Spleen (tissue), 7 donors: ENCODE measurements around the gene KCNH5.

Source experiments
- CTCF ChIP-seq, 11 experiments: fragments of 200-600 bp in 7 of 11; fragments of 450-650 bp in 4 of 11; sonication (generic) in 4 of 11; IDR thresholded peaks in 8 of 11; conservative IDR thresholded peaks in 3 of 11; 1 replicate in 7 of 11; 2 replicates in 4 of 11; pipeline versions ENCODE4 v1.4.0 to v1.8.0; 2016 to 2021; ENCODE audit warnings: antibody characterized with exemption in 11 of 11, inconsistent platforms in 4 of 11, mild to moderate bottlenecking in 1 of 11
- POLR2AphosphoS5 ChIP-seq, 3 donors: sonication (generic); formaldehyde crosslinking; IDR thresholded peaks; one replicate each; pipeline ENCODE4 v1.5.1; 2017; ENCODE audit warnings: antibody characterized with exemption in 3 of 3
- donor health status: DM: no; HTN: no; CAD: no; lungs with moderate emphysema.
- donor health status: DM: no; HTN: no; CAD: no.
- donor health status: DM: no; HTN: no; CAD: no.

- no peak for TF ChIP-seq CTCF (IDR thresholded peaks at IDR 0.05 in 8 of 11, conservative IDR thresholded peaks at IDR 0.05 in 3 of 11)
- no peak for TF ChIP-seq POLR2AphosphoS5 (IDR thresholded peaks at IDR 0.05)
Measured at GRCh38 chr14:62745496-62745895, 299.8 kb downstream of the KCNH5 start.
